Activated gamma-delta T cell treated with Interleukin-2 at 50 U/mL for 16 hours (primary cell): ENCODE results near the gene NAALADL2.

Experiments
- DNase-seq: peaks from one replicate; pipeline ENCODE4 v3.0.0-alpha.2; 2020

The NAALADL2 gene

GRCh38 chr3:174859114-174859735 lies at the start of gene NAALADL2:
Gene NAALADL2, plus strand, starts transcription at chr3:174859334.
- no peak for DNase-seq

- no peak for DNase-seq
Observed at GRCh38 chr3:174810254-174810653, 48.9 kb upstream of the NAALADL2 start.

- no peak for DNase-seq
Observed at GRCh38 chr3:174812172-174812862, 46.8 kb upstream of the NAALADL2 start.

GRCh38 chr3:174815750-174816149 lies 43.4 kb upstream of the NAALADL2 start:
- no peak for DNase-seq

GRCh38 chr3:174820885-174821284 lies 38.2 kb upstream of the NAALADL2 start:
- no peak for DNase-seq

- no peak for DNase-seq
Observed at GRCh38 chr3:174821477-174821876, 37.7 kb upstream of the NAALADL2 start.

GRCh38 chr3:174822320-174822719 lies 36.8 kb upstream of the NAALADL2 start:
- DNase-seq = no peak

- DNase-seq = no peak
Observed at GRCh38 chr3:174826069-174826468, 33.1 kb upstream of the NAALADL2 start.

GRCh38 chr3:174844746-174845145 lies 14.4 kb upstream of the NAALADL2 start:
- DNase-seq = no peak

- DNase-seq = no peak
Observed at GRCh38 chr3:174846055-174846454, 13.1 kb upstream of the NAALADL2 start.

- DNase-seq = no peak
Observed at GRCh38 chr3:174854987-174855386, 4.1 kb upstream of the NAALADL2 start.

GRCh38 chr3:174857301-174857700 lies 1.8 kb upstream of the NAALADL2 start:
- no peak for DNase-seq

GRCh38 chr3:174858353-174858752 lies 781 bp upstream of the NAALADL2 start:
- DNase-seq = no peak

- no peak for DNase-seq
Observed at GRCh38 chr3:174859756-174860155, 622 bp downstream of the NAALADL2 start.

GRCh38 chr3:174862101-174862500 lies 3.0 kb downstream of the NAALADL2 start:
- no peak for DNase-seq

GRCh38 chr3:174862666-174863065 lies 3.5 kb downstream of the NAALADL2 start:
- DNase-seq = no peak

- no peak for DNase-seq
Observed at GRCh38 chr3:174863488-174863887, 4.4 kb downstream of the NAALADL2 start.

- DNase-seq = no peak
Observed at GRCh38 chr3:174869448-174869847, 10.3 kb downstream of the NAALADL2 start.

- no peak for DNase-seq
Observed at GRCh38 chr3:174873832-174874657, 14.9 kb downstream of the NAALADL2 start.

GRCh38 chr3:174882789-174883188 lies 23.7 kb downstream of the NAALADL2 start:
- no peak for DNase-seq

- DNase-seq = no peak
Observed at GRCh38 chr3:174883881-174884675, 24.9 kb downstream of the NAALADL2 start.

GRCh38 chr3:174884776-174885568 lies 25.8 kb downstream of the NAALADL2 start:
- DNase-seq = no peak
